ENCODE results near the gene GFRA3. TPM values are rescaled to one million over a fixed set of nuclear protein-coding genes. Genes with fewer than 3 reads are reported as not detected.
A peak's percentile ranks its signal among the peaks of the same experiment; 100 is the strongest.

GFRA3 gene
- total and polyA plus RNA-seq, 3 experiments from 2014 or later, result not detected

GRCh38 chr5:138213161-138214029 lies 61.0 kb downstream of the GFRA3 start, which contains the start of gene CDC23:
TSS of gene CDC23 (minus strand) at chr5:138213323. CDS start at chr5:138213312, 11 bp downstream.
- CTCF ChIA-PET, result interaction anchor here (0.9 to 4.3 kb wide), 3 partner anchors 12 to 144 kb away, joined by 3 to 22 read pairs (median 3); partner anchors contain the start of gene KDM3B
- peaks cover 11% of the 10 kb centered on the region for H3K36me3 ChIP-seq (ENCODE audit: insufficient read depth, low read length)

GRCh38 chr5:138212828-138213160 lies 61.6 kb downstream of the GFRA3 start:
- Mint-ChIP-seq H3K27ac (peak overlapping the region; percentile 76 to 98 (median 97)), H3K27me3 (peaks cover 0 to 3% of the 10 kb centered on the region in 2 donors), H3K9me3 (no peaks in the 10 kb centered on the region), H3K4me1 (peaks cover 26 to 34% (median 33%) of the 10 kb centered on the region in 3 donors), H3K36me3 (peaks cover 0 to 23% (median 6%) of the 10 kb centered on the region in 3 donors), H3K4me3 (peak overlapping the region; percentile 95 to 99 (median 98))
- Histone ChIP-seq H3K36me3 (ENCODE audit: insufficient read depth, low read length) (peaks cover 12% of the 10 kb centered on the region), H3K9me3 (ENCODE audit: low read length) (no peaks in the 10 kb centered on the region), H3K27me3 (ENCODE audit: insufficient read depth, low read length, poor library complexity, severe bottlenecking) (no peaks in the 10 kb centered on the region), H3K4me3 (ENCODE audit: low read length) (peak overlapping the region; percentile 95), H3K27ac (ENCODE audit: low read depth, low read length) (peak overlapping the region; percentile 92), H3K4me1 (ENCODE audit: insufficient read depth, low read length) (peaks cover 21% of the 10 kb centered on the region)
- ChIA-PET CTCF (interaction anchor here (0.9 to 4.3 kb wide), 3 partner anchors 13 to 144 kb away, joined by 3 to 22 read pairs (median 3); partner anchors contain the start of gene KDM3B), POLR2A (interaction anchor here (1.0 kb wide), 2 partner anchors 139 to 141 kb away, joined by 3 to 5 read pairs; partner anchors contain the start of gene KDM3B)
- DNase-seq, result peak in 1 of 5 donors; percentile 0

More at GRCh38 chr5:138213161-138214029, 61.0 kb downstream of the GFRA3 start, which contains the start of gene CDC23:
- no peaks in the 10 kb centered on the region for H3K27me3 ChIP-seq (ENCODE audit: insufficient read depth, low read length, poor library complexity, severe bottlenecking)
- POLR2A ChIA-PET, result interaction anchor here (0.7 to 1.2 kb wide), 4 partner anchors 34 to 140 kb away, joined by 3 to 5 read pairs (median 4); partner anchors contain the start of genes CDC25C, KDM3B and KIF20A
- H3K4me3 ChIP-seq (ENCODE audit: low read length), result peak within 1 kb of the TSS; percentile 95
- Mint-ChIP-seq H3K36me3 (peaks cover 0 to 18% (median 2%) of the 10 kb centered on the region in 3 donors), H3K27ac (peak within 1 kb of the TSS; percentile 76 to 98 (median 97)), H3K4me1 (peaks cover 23 to 29% (median 29%) of the 10 kb centered on the region in 3 donors), H3K27me3 (peaks cover 0 to 3% of the 10 kb centered on the region in 2 donors), H3K9me3 (peaks cover 0 to 2% (median 0%) of the 10 kb centered on the region in 5 donors), H3K4me3 (peak within 1 kb of the TSS; percentile 95 to 99 (median 98))
- H3K27ac ChIP-seq (ENCODE audit: low read depth, low read length), result peak within 1 kb of the TSS; percentile 92
- H3K4me1 ChIP-seq (ENCODE audit: insufficient read depth, low read length), result peaks cover 21% of the 10 kb centered on the region
- no peaks in the 10 kb centered on the region for H3K9me3 ChIP-seq (ENCODE audit: low read length)
- peak; percentile 82 to 94 (median 92) for DNase-seq

- H3K27ac Mint-ChIP-seq, result peak overlapping the region in 3 of 8 donors; percentile 14 to 84 (median 81)
- H3K27me3 Mint-ChIP-seq, result no peaks in the 10 kb centered on the region
- DNase-seq, result no peak
- Histone ChIP-seq H3K9me3 (ENCODE audit: low read length) (no peaks in the 10 kb centered on the region), H3K36me3 (ENCODE audit: insufficient read depth, low read length) (peaks cover 12% of the 10 kb centered on the region), H3K4me3 (ENCODE audit: low read length) (no peak overlapping the region), H3K27ac (ENCODE audit: low read depth, low read length) (no peak overlapping the region), H3K4me1 (ENCODE audit: insufficient read depth, low read length) (peaks cover 21% of the 10 kb centered on the region), H3K27me3 (ENCODE audit: insufficient read depth, low read length, poor library complexity, severe bottlenecking) (no peaks in the 10 kb centered on the region)
- H3K36me3 Mint-ChIP-seq, result peaks cover 0 to 30% (median 6%) of the 10 kb centered on the region in 3 donors
- ChIA-PET POLR2A (no interaction called here), CTCF (no interaction called here)
- peak overlapping the region in 6 of 7 donors; percentile 10 to 80 (median 59) for H3K4me3 Mint-ChIP-seq
- no peaks in the 10 kb centered on the region for H3K9me3 Mint-ChIP-seq
- peaks cover 26 to 34% (median 33%) of the 10 kb centered on the region in 3 donors for H3K4me1 Mint-ChIP-seq
Measured at GRCh38 chr5:138210985-138211384, 63.4 kb downstream of the GFRA3 start.

Other genes with a start within 250 kb of the GFRA3 start
- 10 to 100 TPM; 25.3 to 28.9 TPM for gene FAM13B, start 241.5 kb downstream of the GFRA3 start, total RNA-seq
- gene FAM13B, start 241.5 kb downstream of the GFRA3 start, polyA plus RNA-seq, result 37.2 TPM
- gene WNT8A, start 190.6 kb downstream of the GFRA3 start, total RNA-seq, result not detected
- gene WNT8A, start 190.6 kb downstream of the GFRA3 start, polyA plus RNA-seq, result not detected
- gene NME5, start 135.2 kb downstream of the GFRA3 start, total RNA-seq, result not detected
- not detected for gene NME5, start 135.2 kb downstream of the GFRA3 start, polyA plus RNA-seq
- 10 to 100 TPM; 62.6 to 64.8 TPM for gene BRD8, start 96.0 kb downstream of the GFRA3 start, total RNA-seq
- gene BRD8, start 96.0 kb downstream of the GFRA3 start, polyA plus RNA-seq, result 23.2 TPM
- 10 to 100 TPM; 27.2 to 29.3 TPM for gene KIF20A, start 95.5 kb downstream of the GFRA3 start, total RNA-seq
- gene KIF20A, start 95.5 kb downstream of the GFRA3 start, polyA plus RNA-seq, result 0.13 TPM
- gene CDC23, start 61.3 kb downstream of the GFRA3 start, total RNA-seq, result 10 to 100 TPM; 48.7 to 49.7 TPM
- 21.9 TPM for gene CDC23, start 61.3 kb downstream of the GFRA3 start, polyA plus RNA-seq
- gene CDC25C, start 57.2 kb upstream of the GFRA3 start, total RNA-seq, result 1 to 10 TPM; 4.3 to 5.3 TPM
- gene CDC25C, start 57.2 kb upstream of the GFRA3 start, polyA plus RNA-seq, result not detected
- 10 to 100 TPM; 29.5 to 32.2 TPM for gene FAM53C, start 63.6 kb upstream of the GFRA3 start, total RNA-seq
- 20.6 TPM for gene FAM53C, start 63.6 kb upstream of the GFRA3 start, polyA plus RNA-seq
- 10 to 100 TPM; 42.4 to 44.7 TPM for gene KDM3B, start 78.1 kb upstream of the GFRA3 start, total RNA-seq
- 14.7 TPM for gene KDM3B, start 78.1 kb upstream of the GFRA3 start, polyA plus RNA-seq
- 1 to 10 TPM; 5.0 to 6.6 TPM for gene REEP2, start 164.4 kb upstream of the GFRA3 start, total RNA-seq
- gene REEP2, start 164.4 kb upstream of the GFRA3 start, polyA plus RNA-seq, result 0.24 TPM
- gene EGR1, start 190.9 kb upstream of the GFRA3 start, total RNA-seq, result 10 to 100 TPM; 11.8 to 12.2 TPM
- 0.99 TPM for gene EGR1, start 190.9 kb upstream of the GFRA3 start, polyA plus RNA-seq

Measured in CD8-positive, alpha-beta memory T cell (primary cell).